GM08714 (cell line): ENCODE data around the gene ZP2.
"Not testable (repeated sequence)": the region's sequence is repeated elsewhere in the genome, so short reads cannot be mapped to it uniquely, and the experiment has no call there.

Source experiments
- H3K4me3 ChIP-seq: fragments of 200-500 bp; sonication (Bioruptor generic); 2 replicates; pipeline ENCODE4 v1.5.1; 2014; ENCODE audit warnings: mild to moderate bottlenecking, low read length, inconsistent platforms
- ZNF274 ChIP-seq: IDR thresholded peaks from 2 replicates; pipeline ENCODE4 v1.6.1; 2012; ENCODE audit warnings: mild to moderate bottlenecking, low read depth, low read length

The ZP2 gene

GRCh38 chr16:21197112-21197511, 14.3 kb downstream of the ZP2 start:
- no peak overlapping the region for H3K4me3 ChIP-seq
- no peak for TF ChIP-seq ZNF274

- not testable (repeated sequence) for H3K4me3 ChIP-seq
These were observed 16.0 kb downstream of the ZP2 start for GRCh38 chr16:21195330-21195729.

- no peak for TF ChIP-seq ZNF274
- H3K4me3 ChIP-seq: no peak overlapping the region
These were observed 16.5 kb downstream of the ZP2 start for GRCh38 chr16:21194771-21195301.

GRCh38 chr16:21192991-21193390, 18.4 kb downstream of the ZP2 start:
- no peak for TF ChIP-seq ZNF274
- no peak overlapping the region for H3K4me3 ChIP-seq

- no peak for TF ChIP-seq ZNF274
- no peak overlapping the region for H3K4me3 ChIP-seq
These were observed 20.8 kb downstream of the ZP2 start for GRCh38 chr16:21190599-21190998.

- TF ChIP-seq ZNF274: no peak
- no peak overlapping the region for H3K4me3 ChIP-seq
These were observed 21.4 kb downstream of the ZP2 start for GRCh38 chr16:21190013-21190412.

- no peak for TF ChIP-seq ZNF274
These were observed 22.1 kb downstream of the ZP2 start for GRCh38 chr16:21189311-21189710.

GRCh38 chr16:21186326-21186691, 25.1 kb downstream of the ZP2 start:
- H3K4me3 ChIP-seq: no peak overlapping the region
- TF ChIP-seq ZNF274: no peak

More at GRCh38 chr16:21189311-21189710, 22.1 kb downstream of the ZP2 start:
- H3K4me3 ChIP-seq: no peak overlapping the region

GRCh38 chr16:21185659-21186325, 25.6 kb downstream of the ZP2 start:
- no peak for TF ChIP-seq ZNF274
- H3K4me3 ChIP-seq: no peak overlapping the region

- no peak overlapping the region for H3K4me3 ChIP-seq
- no peak for TF ChIP-seq ZNF274
These were observed 26.5 kb downstream of the ZP2 start for GRCh38 chr16:21184834-21185233.

- no peak for TF ChIP-seq ZNF274
These were observed 27.4 kb downstream of the ZP2 start for GRCh38 chr16:21183995-21184394.

GRCh38 chr16:21179983-21180365, 31.4 kb downstream of the ZP2 start:
- TF ChIP-seq ZNF274: no peak

More at GRCh38 chr16:21183995-21184394, 27.4 kb downstream of the ZP2 start:
- H3K4me3 ChIP-seq: no peak overlapping the region

GRCh38 chr16:21179126-21179982, 32.0 kb downstream of the ZP2 start:
- no peak overlapping the region for H3K4me3 ChIP-seq
- TF ChIP-seq ZNF274: no peak

More at GRCh38 chr16:21179983-21180365, 31.4 kb downstream of the ZP2 start:
- H3K4me3 ChIP-seq: no peak overlapping the region

GRCh38 chr16:21175397-21175796, 36.0 kb downstream of the ZP2 start:
- no peak for TF ChIP-seq ZNF274

GRCh38 chr16:21172650-21173049, 38.7 kb downstream of the ZP2 start:
- no peak for TF ChIP-seq ZNF274
- no peak overlapping the region for H3K4me3 ChIP-seq

More at GRCh38 chr16:21175397-21175796, 36.0 kb downstream of the ZP2 start:
- no peak overlapping the region for H3K4me3 ChIP-seq

- not testable (repeated sequence) for H3K4me3 ChIP-seq
These were observed 41.3 kb downstream of the ZP2 start for GRCh38 chr16:21170116-21170515.
